Uterus (tissue), 2 donors: ENCODE data around the gene SLC16A12.

Source experiments
- CTCF ChIP-seq, 4 experiments: fragments of 200-600 bp in 2 of 4; fragments of 450-650 bp in 2 of 4; sonication (generic) in 2 of 4; IDR thresholded peaks; one replicate each; pipeline ENCODE4 v1.5.1; 2016 to 2019; ENCODE audit warnings: antibody characterized with exemption in 4 of 4, mild to moderate bottlenecking in 2 of 4, moderate library complexity in 1 of 4
- POLR2A ChIP-seq, 2 donors: fragments of 450-650 bp; IDR thresholded peaks; one replicate each; pipeline ENCODE4 v1.6.1; 2016; ENCODE audit warnings: antibody characterized with exemption in 2 of 2, mild to moderate bottlenecking in 1 of 2, moderate library complexity in 1 of 2

GRCh38 chr10:89450901-89451300 is 84.5 kb downstream of the SLC16A12 start:
- TF ChIP-seq POLR2A (IDR thresholded peaks at IDR 0.05): no peak
- no peak for TF ChIP-seq CTCF (IDR thresholded peaks at IDR 0.05)
